Sigmoid colon (tissue), 4 donors: ENCODE measurements around the gene ANG.

Experiments used
- CTCF ChIP-seq, 4 experiments: fragments of 450-650 bp in 3 of 4; fragments of 200-600 bp in 1 of 4; IDR thresholded peaks; one replicate each; pipeline ENCODE4 v1.5.1; 2016 to 2019; ENCODE audit warnings: antibody characterized with exemption in 4 of 4, mild to moderate bottlenecking in 3 of 4, moderate library complexity in 2 of 4
- EP300 ChIP-seq, 4 donors: sonication (generic); formaldehyde crosslinking; IDR thresholded peaks; one replicate each; pipeline ENCODE4 v1.6.1; 2017; ENCODE audit warnings: antibody characterized with exemption in 4 of 4
- POLR2A ChIP-seq, 2 donors: fragments of 450-650 bp; IDR thresholded peaks; one replicate each; pipeline ENCODE4 v1.6.1; 2016; ENCODE audit warnings: antibody characterized with exemption in 2 of 2, mild to moderate bottlenecking in 2 of 2, moderate library complexity in 2 of 2
- POLR2AphosphoS5 ChIP-seq, 4 donors: sonication (generic); formaldehyde crosslinking; IDR thresholded peaks; one replicate each; pipeline ENCODE4 v1.6.1; 2017; ENCODE audit warnings: antibody characterized with exemption in 4 of 4

DNA sequence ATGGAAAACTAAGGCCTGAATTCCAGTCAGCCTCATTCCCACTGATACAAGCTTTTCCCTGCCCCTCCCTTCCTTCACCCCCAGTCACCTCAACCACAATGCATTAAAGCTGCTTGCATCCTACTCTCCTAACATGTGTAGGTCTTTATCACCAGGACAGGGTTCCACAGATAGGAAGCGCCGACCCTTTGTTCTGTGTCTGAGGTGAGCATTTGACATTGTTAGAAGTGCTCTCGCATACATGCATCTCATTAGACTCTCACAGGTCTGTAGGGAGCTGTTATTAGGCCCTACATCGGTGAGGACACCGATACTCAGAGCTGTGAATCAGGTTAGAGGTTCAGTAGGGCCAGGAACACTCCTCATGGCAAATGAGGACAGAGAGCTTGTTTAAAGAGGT, 43.9 kb downstream of the ANG start:
- TF ChIP-seq CTCF (IDR thresholded peaks at IDR 0.05) (no peak), POLR2A (IDR thresholded peaks at IDR 0.05) (no peak), EP300 (IDR thresholded peaks at IDR 0.05) (no peak), POLR2AphosphoS5 (IDR thresholded peaks at IDR 0.05) (no peak)
